Left lung (tissue), 10 donors: Measurements from ENCODE around the gene EBNA1BP2. TPM values are rescaled to one million over a fixed set of nuclear protein-coding genes. Genes with fewer than 3 reads are reported as not detected.
A peak's percentile ranks its signal among the peaks of the same experiment; 100 is the strongest.

ENCODE experiments used
- ATAC-seq: fragments of 200-7000 bp; cut with Tn5 transposase; one replicate; pipeline ENCODE4 v1.9.1; 2020; ENCODE audit warnings: moderate library complexity
- DNase-seq, 4 donors: peaks; one replicate each; pipeline ENCODE4 v3.0.0-alpha.2; 2013 to 2020
- H3K27ac ChIP-seq, 2 donors: fragments of 200-600 bp; sonication (generic) in 1 of 2; one replicate each; pipeline versions ENCODE4 v1.5.0 to v1.8.0; 2020 to 2021
- H3K27me3 ChIP-seq, 2 donors: fragments of 200-600 bp; sonication (generic) in 1 of 2; one replicate each; pipeline versions ENCODE4 v1.5.0 to v1.8.0; 2020 to 2021
- H3K36me3 ChIP-seq, 2 donors: fragments of 200-600 bp; sonication (generic) in 1 of 2; one replicate each; pipeline versions ENCODE4 v1.5.0 to v1.8.0; 2020 to 2021
- H3K4me1 ChIP-seq, 2 donors: fragments of 200-600 bp; one replicate each; pipeline ENCODE4 v1.8.0; 2021
- H3K4me3 ChIP-seq, 2 donors: fragments of 200-600 bp; sonication (generic) in 1 of 2; one replicate each; pipeline versions ENCODE4 v1.5.0 to v1.8.0; 2020 to 2021; ENCODE audit warnings: mild to moderate bottlenecking in 1 of 2
- H3K9me3 ChIP-seq, 2 donors: fragments of 200-600 bp; sonication (generic) in 1 of 2; one replicate each; pipeline versions ENCODE4 v1.5.0 to v1.8.0; 2020 to 2021
- intact Hi-C, 2 donors: fragments of 100-400 bp; cut with DNase I; formaldehyde crosslinking; loops; one replicate each; pipeline versions ENCODE4 v1.11.2 to v1.14.2; 2022
- polyA plus RNA-seq, 6 donors: library from polyadenylated mRNA; unstranded; fragments of 120-200 nt; gene quantifications; one replicate each; pipeline ENCODE4 v1.2.1, GENCODE V29; 2013; ENCODE audit not compliant: insufficient read length in 6 of 6
- total RNA-seq, 2 donors: library from RNA; stranded (reverse); fragmentation: NEBNext Ultra II Directional; extraction: Animal tissue kit (Norgen Biotek cat#: 25700); gene quantifications; one replicate each; pipeline ENCODE4 v1.2.1, GENCODE V29; 2021
- TF ChIP-seq, protein P1 (sequence below), 2 donors: fragments of 200-600 bp; sonication (generic) in 1 of 2; IDR thresholded peaks; one replicate each; pipeline versions ENCODE4 v1.5.0 to v1.8.0; 2021; ENCODE audit warnings: antibody characterized with exemption in 2 of 2
- donor health status: DM: no; HTN: yes; CAD: no.
- donor health status: DM: no; HTN: no; CAD: no.

EBNA1BP2 gene
- total and polyA plus RNA-seq, 8 donors, result 32.1 to 55.1 (median 51.2) TPM

DNA sequence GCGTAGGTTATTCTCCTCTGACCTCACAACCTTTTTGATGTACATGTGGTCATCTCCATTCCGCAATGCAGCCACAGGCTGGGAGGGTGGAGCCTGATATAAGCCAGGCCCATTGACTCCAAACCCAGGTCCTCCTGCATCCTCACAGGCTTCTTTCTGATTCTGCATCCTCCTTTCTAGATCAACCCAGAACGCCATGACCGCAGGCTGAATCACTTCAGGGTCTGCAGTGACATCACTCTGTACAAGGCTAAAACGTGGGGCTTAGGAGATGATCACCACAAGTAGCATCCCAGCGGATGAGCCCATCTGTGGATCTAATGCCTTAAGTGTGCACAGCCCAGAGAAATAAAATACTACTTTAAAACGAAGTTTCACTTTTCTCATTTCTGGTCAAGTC, 16.1 kb downstream of the EBNA1BP2 start:
- no peaks in the 10 kb centered on the region for H3K4me1 ChIP-seq
- no peak for DNase-seq
- no peak for ATAC-seq

DNA sequence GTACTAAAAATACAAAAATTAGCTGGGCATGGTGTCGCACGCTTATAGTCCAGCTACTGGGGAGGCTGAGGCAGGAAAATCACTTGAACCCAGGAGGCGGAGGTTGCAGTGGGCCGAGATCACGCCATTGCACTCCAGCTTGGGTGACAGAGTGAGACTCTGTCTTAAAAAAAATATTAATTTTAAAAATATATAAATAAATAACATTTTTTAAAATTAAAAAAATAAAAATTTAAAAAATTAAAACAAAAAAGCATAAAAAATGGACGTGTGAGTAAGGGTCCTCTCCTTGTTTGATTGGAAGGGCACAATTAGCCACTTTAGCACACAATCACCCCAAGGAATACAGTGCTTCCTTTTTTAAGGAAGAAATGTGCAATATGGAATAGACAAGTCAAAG, 18.6 kb downstream of the EBNA1BP2 start:
- H3K4me1 ChIP-seq, result no peaks in the 10 kb centered on the region
- intact Hi-C loops, result no loop called here
- TF ChIP-seq, protein P1, sequence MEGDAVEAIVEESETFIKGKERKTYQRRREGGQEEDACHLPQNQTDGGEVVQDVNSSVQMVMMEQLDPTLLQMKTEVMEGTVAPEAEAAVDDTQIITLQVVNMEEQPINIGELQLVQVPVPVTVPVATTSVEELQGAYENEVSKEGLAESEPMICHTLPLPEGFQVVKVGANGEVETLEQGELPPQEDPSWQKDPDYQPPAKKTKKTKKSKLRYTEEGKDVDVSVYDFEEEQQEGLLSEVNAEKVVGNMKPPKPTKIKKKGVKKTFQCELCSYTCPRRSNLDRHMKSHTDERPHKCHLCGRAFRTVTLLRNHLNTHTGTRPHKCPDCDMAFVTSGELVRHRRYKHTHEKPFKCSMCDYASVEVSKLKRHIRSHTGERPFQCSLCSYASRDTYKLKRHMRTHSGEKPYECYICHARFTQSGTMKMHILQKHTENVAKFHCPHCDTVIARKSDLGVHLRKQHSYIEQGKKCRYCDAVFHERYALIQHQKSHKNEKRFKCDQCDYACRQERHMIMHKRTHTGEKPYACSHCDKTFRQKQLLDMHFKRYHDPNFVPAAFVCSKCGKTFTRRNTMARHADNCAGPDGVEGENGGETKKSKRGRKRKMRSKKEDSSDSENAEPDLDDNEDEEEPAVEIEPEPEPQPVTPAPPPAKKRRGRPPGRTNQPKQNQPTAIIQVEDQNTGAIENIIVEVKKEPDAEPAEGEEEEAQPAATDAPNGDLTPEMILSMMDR (IDR thresholded peaks at IDR 0.05), result no peak
- DNase-seq (no peak), ATAC-seq (no peak)
- H3K27me3 ChIP-seq, result peaks cover 0 to 33% of the 10 kb centered on the region in 2 donors
- H3K9me3 ChIP-seq, result no peaks in the 10 kb centered on the region
- no peak overlapping the region for H3K4me3 ChIP-seq
- no peak overlapping the region for H3K27ac ChIP-seq
- H3K36me3 ChIP-seq, result no peaks in the 10 kb centered on the region

More for the DNA sequence above, 16.1 kb downstream of the EBNA1BP2 start:
- intact Hi-C loops, result no loop called here
- Histone ChIP-seq H3K27ac (no peak overlapping the region), H3K9me3 (no peaks in the 10 kb centered on the region), H3K4me3 (no peak overlapping the region), H3K36me3 (no peaks in the 10 kb centered on the region), H3K27me3 (peaks cover 0 to 12% of the 10 kb centered on the region in 2 donors)
- TF ChIP-seq, protein P1 (IDR thresholded peaks at IDR 0.05), result no peak

DNA sequence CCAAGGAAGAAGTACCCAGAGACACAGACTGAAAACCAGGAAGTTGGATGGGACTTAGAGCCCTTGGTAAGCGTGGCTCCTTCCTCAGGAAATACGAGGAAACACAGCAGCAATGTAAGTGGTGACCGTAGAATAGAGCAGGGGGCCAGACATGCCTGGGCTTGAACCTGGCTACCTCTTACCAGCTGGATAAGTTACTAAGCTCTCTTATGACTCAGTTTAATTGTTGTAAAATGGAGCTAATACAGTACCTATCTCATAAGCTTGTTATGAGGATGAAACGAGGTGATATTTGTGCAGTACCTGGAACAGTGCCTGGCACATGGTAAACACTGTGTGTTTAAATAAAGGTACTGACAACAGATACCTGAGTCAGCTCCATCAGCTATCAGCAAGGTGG, 19.2 kb downstream of the EBNA1BP2 start:
- no peak for DNase-seq
- Histone ChIP-seq H3K4me1 (peaks cover 3% of the 10 kb centered on the region in 2 donors), H3K4me3 (no peak overlapping the region), H3K9me3 (no peaks in the 10 kb centered on the region), H3K27me3 (peaks cover 0 to 39% of the 10 kb centered on the region in 2 donors), H3K36me3 (no peaks in the 10 kb centered on the region), H3K27ac (no peak overlapping the region)
- no peak for ATAC-seq
- intact Hi-C loops, result no loop called here
- TF ChIP-seq, protein P1 (IDR thresholded peaks at IDR 0.05), result no peak

DNA sequence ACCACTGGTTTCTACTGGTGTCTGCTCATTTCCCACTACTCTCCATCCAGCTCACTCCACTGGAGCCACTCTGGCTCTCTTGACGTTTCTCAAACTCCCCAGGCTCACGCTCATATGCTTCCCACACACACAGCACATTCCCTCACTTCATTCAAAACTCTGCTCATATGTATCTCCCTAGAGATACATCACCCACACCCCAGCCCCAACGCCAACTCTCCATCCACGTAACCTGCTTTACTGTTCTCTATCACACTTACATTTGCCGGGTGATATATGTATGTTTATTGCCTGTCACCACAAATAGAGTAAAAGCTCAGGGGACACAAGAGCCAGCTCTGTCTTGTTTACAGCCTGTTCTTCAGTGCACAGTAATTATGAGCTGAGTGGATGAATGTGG, 22.2 kb downstream of the EBNA1BP2 start:
- H3K27me3 ChIP-seq, result peaks cover 0 to 68% of the 10 kb centered on the region in 2 donors
- intact Hi-C loops, result no loop called here

DNA sequence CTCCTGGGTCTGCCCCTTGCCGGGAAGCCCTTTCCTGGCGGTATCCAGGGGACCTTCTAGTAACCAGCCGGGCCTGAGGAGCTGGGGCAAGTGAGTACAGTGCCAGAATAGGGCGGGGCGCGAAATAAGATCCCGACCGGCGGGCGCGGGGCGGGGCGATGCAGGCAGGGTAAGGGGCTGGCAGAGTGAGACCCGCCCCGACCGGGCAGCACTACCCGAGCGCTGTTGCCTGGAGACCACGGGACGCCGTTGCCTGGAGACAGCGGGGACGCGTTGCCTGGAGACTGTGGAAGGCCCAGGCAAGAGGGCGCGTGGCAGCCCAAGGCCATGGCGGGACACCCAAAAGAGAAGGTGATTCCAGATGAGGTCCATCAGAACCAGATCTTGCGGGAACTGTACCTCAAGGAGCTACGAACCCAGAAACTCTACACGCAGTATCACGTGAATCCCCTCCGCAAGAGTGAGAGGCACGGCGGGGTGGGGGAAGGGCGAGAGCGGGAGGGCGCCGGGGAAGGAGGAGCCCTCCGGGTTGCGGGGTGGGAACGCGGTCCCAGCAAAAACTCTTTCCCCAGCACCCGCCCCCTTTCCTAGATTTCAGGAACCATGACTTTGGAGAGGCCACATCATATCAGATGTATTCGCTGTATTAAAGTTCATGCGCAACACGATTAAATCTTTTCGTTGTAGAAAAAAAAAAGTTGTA, 24.3 kb downstream of the EBNA1BP2 start:
- TF ChIP-seq, protein P1 (IDR thresholded peaks at IDR 0.05), result no peak
- DNase-seq (peak; percentile 71 to 90 (median 83)), ATAC-seq (peak; percentile 97)
- no peak overlapping the region for H3K27ac ChIP-seq
- H3K4me1 ChIP-seq, result peaks cover 7 to 8% of the 10 kb centered on the region in 2 donors
- H3K4me3 ChIP-seq, result peak overlapping the region; percentile 9 to 29
- no peaks in the 10 kb centered on the region for H3K36me3 ChIP-seq
- intact Hi-C loops, result no loop called here
- H3K9me3 ChIP-seq, result no peaks in the 10 kb centered on the region
- H3K27me3 ChIP-seq, result peaks cover 0 to 81% of the 10 kb centered on the region in 2 donors

More for the DNA sequence above, 22.2 kb downstream of the EBNA1BP2 start:
- H3K27ac ChIP-seq, result no peak overlapping the region
- TF ChIP-seq, protein P1 (IDR thresholded peaks at IDR 0.05), result no peak
- DNase-seq (no peak), ATAC-seq (no peak)
- no peaks in the 10 kb centered on the region for H3K9me3 ChIP-seq
- no peaks in the 10 kb centered on the region for H3K36me3 ChIP-seq
- H3K4me3 ChIP-seq, result no peak overlapping the region
- H3K4me1 ChIP-seq, result peaks cover 7 to 8% of the 10 kb centered on the region in 2 donors
